OCI-LY1 (cell line): ENCODE results near the gene RPL28.

Experiments used
- EZH2 ChIP-seq: fragments of 200-600 bp; sonication (generic), shearing (Covaris generic); IDR thresholded peaks from 2 replicates; pipeline ENCODE4 v1.8.0; 2017; ENCODE audit warnings: borderline replicate concordance, mixed run types, mild to moderate bottlenecking, antibody characterized with exemption, low read length, moderate library complexity, mixed read lengths
- TF ChIP-seq, protein P1 (sequence below): fragments of 200-600 bp; sonication (generic), shearing (Covaris generic); IDR thresholded peaks from 2 replicates; pipeline ENCODE4 v1.5.1; 2017; ENCODE audit warnings: mild to moderate bottlenecking, antibody characterized with exemption, low read length, moderate library complexity, mixed read lengths

- TF ChIP-seq, protein P1, sequence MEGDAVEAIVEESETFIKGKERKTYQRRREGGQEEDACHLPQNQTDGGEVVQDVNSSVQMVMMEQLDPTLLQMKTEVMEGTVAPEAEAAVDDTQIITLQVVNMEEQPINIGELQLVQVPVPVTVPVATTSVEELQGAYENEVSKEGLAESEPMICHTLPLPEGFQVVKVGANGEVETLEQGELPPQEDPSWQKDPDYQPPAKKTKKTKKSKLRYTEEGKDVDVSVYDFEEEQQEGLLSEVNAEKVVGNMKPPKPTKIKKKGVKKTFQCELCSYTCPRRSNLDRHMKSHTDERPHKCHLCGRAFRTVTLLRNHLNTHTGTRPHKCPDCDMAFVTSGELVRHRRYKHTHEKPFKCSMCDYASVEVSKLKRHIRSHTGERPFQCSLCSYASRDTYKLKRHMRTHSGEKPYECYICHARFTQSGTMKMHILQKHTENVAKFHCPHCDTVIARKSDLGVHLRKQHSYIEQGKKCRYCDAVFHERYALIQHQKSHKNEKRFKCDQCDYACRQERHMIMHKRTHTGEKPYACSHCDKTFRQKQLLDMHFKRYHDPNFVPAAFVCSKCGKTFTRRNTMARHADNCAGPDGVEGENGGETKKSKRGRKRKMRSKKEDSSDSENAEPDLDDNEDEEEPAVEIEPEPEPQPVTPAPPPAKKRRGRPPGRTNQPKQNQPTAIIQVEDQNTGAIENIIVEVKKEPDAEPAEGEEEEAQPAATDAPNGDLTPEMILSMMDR: no peak
- no peak for TF ChIP-seq EZH2
Observed at GRCh38 chr19:55426042-55426441, 40.3 kb downstream of the RPL28 start.
